AG09319 (cell line): ENCODE data around the gene FAM20C.

Experiments
- DNase-seq: peaks from one replicate; pipeline ENCODE4 v3.0.0-alpha.2; 2010; ENCODE audit warnings: low read depth; ENCODE audit errors: extremely low read depth
- CTCF ChIP-seq: IDR thresholded peaks from 2 replicates; pipeline ENCODE4 v1.5.1; 2011; ENCODE audit warnings: low read depth, mild to moderate bottlenecking, inconsistent platforms, low read length, moderate library complexity

The FAM20C gene

GRCh38 chr7:186516-187113 is 5.8 kb upstream of the FAM20C start:
- no peak for TF ChIP-seq CTCF

GRCh38 chr7:187227-187927 is 5.0 kb upstream of the FAM20C start:
- no peak for TF ChIP-seq CTCF
- no peak for DNase-seq

More at GRCh38 chr7:186516-187113, 5.8 kb upstream of the FAM20C start:
- no peak for DNase-seq

- no peak for TF ChIP-seq CTCF
- no peak for DNase-seq
These were observed 4.2 kb upstream of the FAM20C start for GRCh38 chr7:188174-188573.

GRCh38 chr7:188727-189500 is 3.5 kb upstream of the FAM20C start:
- DNase-seq: no peak
- no peak for TF ChIP-seq CTCF

GRCh38 chr7:189719-190118 is 2.7 kb upstream of the FAM20C start:
- no peak for TF ChIP-seq CTCF

GRCh38 chr7:190196-190595 is 2.2 kb upstream of the FAM20C start:
- no peak for DNase-seq
- TF ChIP-seq CTCF: no peak

More at GRCh38 chr7:189719-190118, 2.7 kb upstream of the FAM20C start:
- DNase-seq: no peak
